Measurements from ENCODE around the gene ZNF536. TPM values are rescaled to one million over a fixed set of nuclear protein-coding genes. Genes with fewer than 3 reads are reported as not detected.

Gene ZNF536
- total and polyA plus RNA-seq, 12 donors, result 2.3 to 10.8 (median 6.4) TPM

- no peak for TF ChIP-seq CTCF (IDR thresholded peaks at IDR 0.05)
- no peak for TF ChIP-seq POLR2A (IDR thresholded peaks at IDR 0.05)
- 81 to 95% (median 86%) methylated on average over 3 to 9 of the region's 9 CpGs for WGBS, 4 donors
- H3K36me3 ChIP-seq (replicated peaks in 1 of 2), result no peaks in the 10 kb centered on the region
- H3K27me3 ChIP-seq, result no peaks in the 10 kb centered on the region
- peaks cover 0 to 12% of the 10 kb centered on the region in 2 donors for H3K4me1 ChIP-seq (replicated peaks in 1 of 2)
- H3K4me3 ChIP-seq, result no peak overlapping the region
- no peak for DNase-seq
- no peak overlapping the region for H3K27ac ChIP-seq
- no peaks in the 10 kb centered on the region for H3K9me3 ChIP-seq (replicated peaks in 1 of 3)
- intact Hi-C loops (cut with DNase I), result no loop called here
These were observed 18.3 kb downstream of the ZNF536 start for GRCh38 chr19:30390356-30390988.

GRCh38 chr19:30391052-30391451 is 18.9 kb downstream of the ZNF536 start:
- Histone ChIP-seq H3K27ac (no peak overlapping the region), H3K27me3 (no peaks in the 10 kb centered on the region), H3K4me3 (no peak overlapping the region), H3K36me3 (replicated peaks in 1 of 2) (no peaks in the 10 kb centered on the region), H3K4me1 (replicated peaks in 1 of 2) (peaks cover 0 to 12% of the 10 kb centered on the region in 2 donors), H3K9me3 (replicated peaks in 1 of 3) (no peaks in the 10 kb centered on the region)
- no peak for DNase-seq
- intact Hi-C loops (cut with DNase I), result no loop called here
- no peak for TF ChIP-seq POLR2A (IDR thresholded peaks at IDR 0.05)
- no peak for TF ChIP-seq CTCF (IDR thresholded peaks at IDR 0.05)
- 78 to 100% (median 95%) methylated on average over 5 of the region's 5 CpGs for WGBS, 4 donors

GRCh38 chr19:30391554-30392551 is 19.7 kb downstream of the ZNF536 start:
- Histone ChIP-seq H3K27me3 (no peaks in the 10 kb centered on the region), H3K4me1 (replicated peaks in 1 of 2) (peaks cover 0 to 12% of the 10 kb centered on the region in 2 donors), H3K36me3 (replicated peaks in 1 of 2) (no peaks in the 10 kb centered on the region), H3K9me3 (replicated peaks in 1 of 3) (no peaks in the 10 kb centered on the region), H3K4me3 (no peak overlapping the region), H3K27ac (no peak overlapping the region)
- 71 to 84% (median 74%) methylated on average over 19 of the region's 19 CpGs for WGBS, 4 donors
- DNase-seq, result no peak
- TF ChIP-seq POLR2A (IDR thresholded peaks at IDR 0.05) (no peak), CTCF (IDR thresholded peaks at IDR 0.05) (no peak)
- intact Hi-C loops (cut with DNase I), result no loop called here

GRCh38 chr19:30393046-30393445 is 20.9 kb downstream of the ZNF536 start:
- no peak for DNase-seq
- H3K27ac ChIP-seq, result no peak overlapping the region
- H3K4me3 ChIP-seq, result no peak overlapping the region
- no peaks in the 10 kb centered on the region for H3K27me3 ChIP-seq
- no peak for TF ChIP-seq CTCF (IDR thresholded peaks at IDR 0.05)
- no peak for TF ChIP-seq POLR2A (IDR thresholded peaks at IDR 0.05)
- peaks cover 0 to under 1% of the 10 kb centered on the region in 2 donors for H3K4me1 ChIP-seq (replicated peaks in 1 of 2)
- intact Hi-C loops (cut with DNase I), result no loop called here
- 70 to 80% (median 78%) methylated on average over 5 of the region's 5 CpGs for WGBS, 4 donors
- no peaks in the 10 kb centered on the region for H3K36me3 ChIP-seq (replicated peaks in 1 of 2)
- no peaks in the 10 kb centered on the region for H3K9me3 ChIP-seq (replicated peaks in 1 of 3)
